NCI-H2171 treated with DMSO at 0.1 percent for 48 hours (cell line): ENCODE results near the gene ZMIZ1.

ENCODE experiments used
- DNase-seq: peaks from one replicate; lab custom pipeline; 2025; lab: John Stamatoyannopoulos, UW

Gene ZMIZ1

GRCh38 chr10:79170993-79171392 is 102.2 kb downstream of the ZMIZ1 start:
- DNase-seq, result no peak

- DNase-seq, result no peak
Measured at GRCh38 chr10:79171504-79171903, 102.7 kb downstream of the ZMIZ1 start.

- no peak for DNase-seq
Measured at GRCh38 chr10:79172881-79173280, 104.1 kb downstream of the ZMIZ1 start.

GRCh38 chr10:79173582-79174262 is 105.0 kb downstream of the ZMIZ1 start:
- DNase-seq, result no peak

GRCh38 chr10:79176052-79176501 is 107.3 kb downstream of the ZMIZ1 start:
- no peak for DNase-seq

- DNase-seq, result no peak
Measured at GRCh38 chr10:79176949-79177602, 108.3 kb downstream of the ZMIZ1 start.

GRCh38 chr10:79178070-79178576 is 109.4 kb downstream of the ZMIZ1 start:
- no peak for DNase-seq

GRCh38 chr10:79178614-79179163 is 109.9 kb downstream of the ZMIZ1 start:
- DNase-seq, result peak; percentile 46

- DNase-seq, result peak; percentile 23
Measured at GRCh38 chr10:79179164-79179956, 110.6 kb downstream of the ZMIZ1 start.

- DNase-seq, result no peak
Measured at GRCh38 chr10:79179957-79180309, 111.2 kb downstream of the ZMIZ1 start.

GRCh38 chr10:79180414-79181221 is 111.9 kb downstream of the ZMIZ1 start:
- no peak for DNase-seq

- no peak for DNase-seq
Measured at GRCh38 chr10:79181227-79181626, 112.5 kb downstream of the ZMIZ1 start.

GRCh38 chr10:79181698-79182521 is 113.1 kb downstream of the ZMIZ1 start:
- DNase-seq, result no peak

- DNase-seq, result no peak
Measured at GRCh38 chr10:79182781-79183467, 114.2 kb downstream of the ZMIZ1 start.

GRCh38 chr10:79183468-79183865 is 114.7 kb downstream of the ZMIZ1 start:
- no peak for DNase-seq

GRCh38 chr10:79184145-79184625 is 115.4 kb downstream of the ZMIZ1 start:
- DNase-seq, result no peak

GRCh38 chr10:79184657-79185056 is 115.9 kb downstream of the ZMIZ1 start:
- DNase-seq, result no peak

GRCh38 chr10:79185067-79185774 is 116.5 kb downstream of the ZMIZ1 start:
- peak; percentile 56 for DNase-seq

- DNase-seq, result no peak
Measured at GRCh38 chr10:79185796-79186374, 117.1 kb downstream of the ZMIZ1 start.
